Neutrophil (primary cell): ENCODE measurements around the gene ANK3.

Experiments
- H3K27ac ChIP-seq: fragments of 200-600 bp; sonication (generic); 2 replicates; pipeline ENCODE4 v1.5.1; 2016; ENCODE audit warnings: mild to moderate bottlenecking, moderate library complexity
- H3K27me3 ChIP-seq: fragments of 200-600 bp; sonication (generic); 2 replicates; pipeline ENCODE4 v1.6.0; 2016; ENCODE audit warnings: mild to moderate bottlenecking
- H3K36me3 ChIP-seq: fragments of 200-600 bp; sonication (generic); 2 replicates; pipeline ENCODE4 v1.5.1; 2017
- H3K4me1 ChIP-seq, 2 experiments: fragments of 200-600 bp in 1 of 2; sonication (generic) in 1 of 2; 1 replicate in 1 of 2; 2 replicates in 1 of 2; pipeline versions ENCODE4 v1.5.1 to v1.6.1; 2013 to 2016; ENCODE audit warnings: low read depth in 1 of 2, low read length in 1 of 2, mild to moderate bottlenecking in 1 of 2, moderate library complexity in 1 of 2; ENCODE audit not compliant: control insufficient read depth in 1 of 2, insufficient read depth in 1 of 2
- H3K4me3 ChIP-seq, 2 experiments: fragments of 200-600 bp in 1 of 2; sonication (generic) in 1 of 2; 1 replicate in 1 of 2; 2 replicates in 1 of 2; pipeline ENCODE4 v1.5.1; 2013 to 2016; ENCODE audit warnings: low read depth in 1 of 2, low read length in 1 of 2, mild to moderate bottlenecking in 1 of 2, moderate library complexity in 1 of 2
- H3K9me3 ChIP-seq: fragments of 200-600 bp; sonication (generic); 2 replicates; pipeline ENCODE4 v1.5.1; 2016
- CTCF ChIP-seq: fragments of 200-600 bp; sonication (generic); IDR thresholded peaks from 2 replicates; pipeline ENCODE4 v1.5.1; 2016; ENCODE audit warnings: antibody characterized with exemption

ANK3 gene

GRCh38 chr10:60403168-60403873, 13.6 kb upstream of the ANK3 start:
- no peak for TF ChIP-seq CTCF
- no peaks in the 10 kb centered on the region for H3K27me3 ChIP-seq
- no peaks in the 10 kb centered on the region for H3K36me3 ChIP-seq
- H3K9me3 ChIP-seq: no peaks in the 10 kb centered on the region
- H3K27ac ChIP-seq: no peak overlapping the region
- no peaks in the 10 kb centered on the region for H3K4me1 ChIP-seq
- no peak overlapping the region for H3K4me3 ChIP-seq

GRCh38 chr10:60400366-60400765, 10.7 kb upstream of the ANK3 start:
- Histone ChIP-seq H3K4me1 (no peaks in the 10 kb centered on the region), H3K27me3 (no peaks in the 10 kb centered on the region)
- TF ChIP-seq CTCF: no peak

GRCh38 chr10:60399328-60399727, 9.7 kb upstream of the ANK3 start:
- H3K36me3 ChIP-seq: no peaks in the 10 kb centered on the region
- TF ChIP-seq CTCF: no peak
- no peak overlapping the region for H3K4me3 ChIP-seq
- no peak overlapping the region for H3K27ac ChIP-seq
- no peaks in the 10 kb centered on the region for H3K9me3 ChIP-seq
- no peaks in the 10 kb centered on the region for H3K4me1 ChIP-seq
- H3K27me3 ChIP-seq: no peaks in the 10 kb centered on the region

More at GRCh38 chr10:60400366-60400765, 10.7 kb upstream of the ANK3 start:
- Histone ChIP-seq H3K4me3 (no peak overlapping the region), H3K27ac (no peak overlapping the region), H3K36me3 (no peaks in the 10 kb centered on the region), H3K9me3 (no peaks in the 10 kb centered on the region)

- no peak overlapping the region for H3K27ac ChIP-seq
- no peaks in the 10 kb centered on the region for H3K27me3 ChIP-seq
- H3K4me3 ChIP-seq: no peak overlapping the region
- no peaks in the 10 kb centered on the region for H3K9me3 ChIP-seq
- TF ChIP-seq CTCF: no peak
- no peaks in the 10 kb centered on the region for H3K4me1 ChIP-seq
- no peaks in the 10 kb centered on the region for H3K36me3 ChIP-seq
These were observed 8.1 kb upstream of the ANK3 start for GRCh38 chr10:60397792-60398191.

- Histone ChIP-seq H3K9me3 (no peaks in the 10 kb centered on the region), H3K27ac (no peak overlapping the region), H3K4me1 (no peaks in the 10 kb centered on the region), H3K27me3 (no peaks in the 10 kb centered on the region), H3K4me3 (no peak overlapping the region), H3K36me3 (no peaks in the 10 kb centered on the region)
- no peak for TF ChIP-seq CTCF
These were observed 7.1 kb upstream of the ANK3 start for GRCh38 chr10:60396766-60397165.
